Hepatocyte (in vitro differentiated cells): ENCODE data around the gene CMIP. TPM values are rescaled to one million over a fixed set of nuclear protein-coding genes. Genes with fewer than 3 reads are reported as not detected.

Experiments used
- DNase-seq: peaks from one replicate; pipeline ENCODE4 v3.0.0-alpha.2; 2016; ENCODE audit warnings: low spot score
- H2AFZ ChIP-seq: fragments of 200-600 bp; sonication (generic); 2 replicates; pipeline ENCODE4 v1.6.0; 2016; ENCODE audit warnings: antibody characterized with exemption, mild to moderate bottlenecking
- H3K27ac ChIP-seq: fragments of 200-600 bp; sonication (generic); 2 replicates; pipeline ENCODE4 v1.5.1; 2016; ENCODE audit warnings: mild to moderate bottlenecking
- H3K27me3 ChIP-seq: fragments of 200-600 bp; sonication (generic); 2 replicates; pipeline ENCODE4 v1.6.1; 2016
- H3K36me3 ChIP-seq: fragments of 200-600 bp; sonication (generic); replicated peaks from 2 replicates; pipeline ENCODE4 v1.5.1; 2016; ENCODE audit warnings: low read depth; ENCODE audit not compliant: insufficient read depth
- H3K4me1 ChIP-seq: fragments of 200-600 bp; sonication (generic); 2 replicates; pipeline ENCODE4 v1.5.1; 2016; ENCODE audit warnings: mild to moderate bottlenecking, moderate library complexity; ENCODE audit not compliant: insufficient read depth
- H3K4me2 ChIP-seq: fragments of 200-600 bp; sonication (generic); 2 replicates; pipeline ENCODE4 v1.6.0; 2016
- H3K4me3 ChIP-seq: fragments of 200-600 bp; sonication (generic); 2 replicates; pipeline ENCODE4 v1.5.1; 2016; ENCODE audit warnings: mild to moderate bottlenecking
- H3K79me2 ChIP-seq: fragments of 200-600 bp; sonication (generic); 2 replicates; pipeline ENCODE4 v1.6.0; 2017; ENCODE audit warnings: mild to moderate bottlenecking
- H3K9me2 ChIP-seq: fragments of 200-600 bp; sonication (generic); replicated peaks from 2 replicates; pipeline ENCODE4 v1.6.0; 2017; ENCODE audit warnings: mild to moderate bottlenecking; ENCODE audit not compliant: insufficient read depth
- H3K9me3 ChIP-seq: fragments of 200-600 bp; sonication (generic); 2 replicates; pipeline ENCODE4 v1.5.1; 2016; ENCODE audit warnings: low read depth, mild to moderate bottlenecking
- H4K20me1 ChIP-seq: fragments of 200-600 bp; sonication (generic); 2 replicates; pipeline ENCODE4 v1.6.0; 2016; ENCODE audit warnings: mild to moderate bottlenecking; ENCODE audit not compliant: insufficient read depth, poor library complexity, severe bottlenecking
- CTCF ChIP-seq: fragments of 200-600 bp; sonication (generic); IDR thresholded peaks from 2 replicates; pipeline ENCODE4 v1.5.1; 2016; ENCODE audit warnings: antibody characterized with exemption, mild to moderate bottlenecking; ENCODE audit not compliant: poor library complexity
- EZH2 ChIP-seq: fragments of 200-600 bp; sonication (generic); IDR thresholded peaks from 2 replicates; pipeline ENCODE4 v1.6.1; 2016; ENCODE audit warnings: antibody characterized with exemption, mild to moderate bottlenecking, borderline replicate concordance
- EZH2phosphoT487 ChIP-seq: fragments of 200-600 bp; sonication (generic); IDR thresholded peaks from one replicate; pipeline ENCODE4 v1.6.1; 2018; ENCODE audit warnings: antibody characterized with exemption, mild to moderate bottlenecking, low read depth, moderate library complexity; ENCODE audit not compliant: unreplicated experiment, severe bottlenecking
- WGBS: methylation state at CpG from one replicate; pipeline ENCODE4 v1.1.6; 2016; ENCODE audit warnings: low lambda C conversion rate; ENCODE audit errors: missing lambda C conversion rate; 5-methylcytosine and 5-hydroxymethylcytosine counted together
- polyA plus RNA-seq: library from polyadenylated mRNA; unstranded; fragments of >200 nt; fragmentation: Nextera tagmentation; extraction: Ambion mirVana; gene quantifications from 2 replicates; pipeline ENCODE4 v1.2.1, GENCODE V29; 2016
- total RNA-seq: library from RNA; depleted of rRNA; stranded (reverse); fragments of >200 nt; gene quantifications from 2 replicates; pipeline ENCODE4 v1.2.3, GENCODE V29; 2014

CMIP gene
- total and polyA plus RNA-seq, 2 experiments from 2014 or later, result 5.8 to 17.8 TPM

GRCh38 chr16:81601008-81601428, 156.4 kb downstream of the CMIP start:
- Histone ChIP-seq H3K4me3 (no peak overlapping the region), H3K4me2 (no peak overlapping the region), H3K9me2 (no peaks in the 10 kb centered on the region), H3K4me1 (peaks cover 39% of the 10 kb centered on the region), H2AFZ (no peak overlapping the region), H3K79me2 (peaks cover 77% of the 10 kb centered on the region), H3K36me3 (no peaks in the 10 kb centered on the region), H4K20me1 (peaks cover 13% of the 10 kb centered on the region), H3K9me3 (no peaks in the 10 kb centered on the region), H3K27me3 (no peaks in the 10 kb centered on the region), H3K27ac (peak overlapping the region; percentile 71)
- peak; percentile 46 for DNase-seq
- WGBS, result 76% methylated on average over 9 of the region's 9 CpGs
- TF ChIP-seq EZH2 (no peak), EZH2phosphoT487 (no peak), CTCF (no peak)

GRCh38 chr16:81601601-81602255, 157.1 kb downstream of the CMIP start:
- no peak overlapping the region for H2AFZ ChIP-seq
- H3K79me2 ChIP-seq, result peaks cover 77% of the 10 kb centered on the region
- no peaks in the 10 kb centered on the region for H3K9me2 ChIP-seq

GRCh38 chr16:81602256-81602776, 157.7 kb downstream of the CMIP start:
- no peaks in the 10 kb centered on the region for H3K9me3 ChIP-seq
- H3K4me2 ChIP-seq, result no peak overlapping the region
- H3K4me3 ChIP-seq, result no peak overlapping the region
- H3K36me3 ChIP-seq, result no peaks in the 10 kb centered on the region
- H3K9me2 ChIP-seq, result no peaks in the 10 kb centered on the region
- no peaks in the 10 kb centered on the region for H3K27me3 ChIP-seq
- peaks cover 15% of the 10 kb centered on the region for H4K20me1 ChIP-seq
- H3K79me2 ChIP-seq, result peaks cover 78% of the 10 kb centered on the region
- no peak for TF ChIP-seq CTCF
- TF ChIP-seq EZH2phosphoT487, result no peak
- TF ChIP-seq EZH2, result no peak
- H3K4me1 ChIP-seq, result peaks cover 39% of the 10 kb centered on the region
- H2AFZ ChIP-seq, result no peak overlapping the region
- DNase-seq, result no peak
- WGBS, result 86% methylated on average over 13 of the region's 13 CpGs
- no peak overlapping the region for H3K27ac ChIP-seq

More at GRCh38 chr16:81601601-81602255, 157.1 kb downstream of the CMIP start:
- Histone ChIP-seq H3K4me3 (no peak overlapping the region), H3K4me1 (peaks cover 39% of the 10 kb centered on the region), H3K27me3 (no peaks in the 10 kb centered on the region), H3K36me3 (no peaks in the 10 kb centered on the region), H3K27ac (peak overlapping the region; percentile 71), H3K9me3 (no peaks in the 10 kb centered on the region), H3K4me2 (no peak overlapping the region), H4K20me1 (peaks cover 15% of the 10 kb centered on the region)
- WGBS, result 85% methylated on average over 16 of the region's 16 CpGs
- DNase-seq, result no peak
- TF ChIP-seq CTCF, result no peak
- no peak for TF ChIP-seq EZH2
- no peak for TF ChIP-seq EZH2phosphoT487
